ENCODE results near the gene MRPL40.
"Not testable (repeated sequence)": the region's sequence is repeated elsewhere in the genome, so short reads cannot be mapped to it uniquely, and the experiment has no call there.

MRPL40 gene

GRCh38 chr22:19442166-19442565, 9.8 kb downstream of the MRPL40 start:
- DNase-seq (ENCODE audit: low read depth), result no peak

- no peak for DNase-seq (ENCODE audit: low read depth)
Observed at GRCh38 chr22:19443544-19444211, 11.3 kb downstream of the MRPL40 start.

GRCh38 chr22:19445279-19445982, 13.1 kb downstream of the MRPL40 start:
- not testable (repeated sequence) for DNase-seq (ENCODE audit: low read depth)

- no peak for DNase-seq (ENCODE audit: low read depth)
Observed at GRCh38 chr22:19446603-19447329, 14.4 kb downstream of the MRPL40 start.

- DNase-seq (ENCODE audit: low read depth), result peak; percentile 81
Observed at GRCh38 chr22:19447330-19448075, 15.2 kb downstream of the MRPL40 start, which contains the start of gene C22orf39. Gene C22orf39 (minus strand): TSS chr22:19447711. CDS start chr22:19447688, 23 bp downstream.

GRCh38 chr22:19448076-19448607, 15.8 kb downstream of the MRPL40 start:
- no peak for DNase-seq (ENCODE audit: low read depth)

- peak; percentile 12 for DNase-seq (ENCODE audit: low read depth)
Observed at GRCh38 chr22:19448739-19449421, 16.5 kb downstream of the MRPL40 start.

GRCh38 chr22:19449422-19449767, 17.1 kb downstream of the MRPL40 start:
- DNase-seq (ENCODE audit: low read depth), result no peak

GRCh38 chr22:19450363-19451175, 18.2 kb downstream of the MRPL40 start:
- DNase-seq (ENCODE audit: low read depth), result no peak

- DNase-seq (ENCODE audit: low read depth), result no peak
Observed at GRCh38 chr22:19451570-19451969, 19.2 kb downstream of the MRPL40 start.

GRCh38 chr22:19453718-19454117, 21.4 kb downstream of the MRPL40 start:
- no peak for DNase-seq (ENCODE audit: low read depth)

- DNase-seq (ENCODE audit: low read depth), result no peak
Observed at GRCh38 chr22:19454156-19454555, 21.8 kb downstream of the MRPL40 start.

- DNase-seq (ENCODE audit: low read depth), result no peak
Observed at GRCh38 chr22:19455033-19455432, 22.7 kb downstream of the MRPL40 start.

- DNase-seq (ENCODE audit: low read depth), result no peak
Observed at GRCh38 chr22:19455585-19456370, 23.4 kb downstream of the MRPL40 start.

GRCh38 chr22:19456541-19456940, 24.2 kb downstream of the MRPL40 start:
- DNase-seq (ENCODE audit: low read depth), result no peak

- no peak for DNase-seq (ENCODE audit: low read depth)
Observed at GRCh38 chr22:19457828-19458428, 25.6 kb downstream of the MRPL40 start.

GRCh38 chr22:19460036-19460435, 27.7 kb downstream of the MRPL40 start:
- DNase-seq (ENCODE audit: low read depth), result no peak

- DNase-seq (ENCODE audit: low read depth), result no peak
Observed at GRCh38 chr22:19461506-19461905, 29.2 kb downstream of the MRPL40 start.

- no peak for DNase-seq (ENCODE audit: low read depth)
Observed at GRCh38 chr22:19463008-19463407, 30.7 kb downstream of the MRPL40 start.
